Measurements from ENCODE around the gene KRTAP13-3.

Gene KRTAP13-3

DNA sequence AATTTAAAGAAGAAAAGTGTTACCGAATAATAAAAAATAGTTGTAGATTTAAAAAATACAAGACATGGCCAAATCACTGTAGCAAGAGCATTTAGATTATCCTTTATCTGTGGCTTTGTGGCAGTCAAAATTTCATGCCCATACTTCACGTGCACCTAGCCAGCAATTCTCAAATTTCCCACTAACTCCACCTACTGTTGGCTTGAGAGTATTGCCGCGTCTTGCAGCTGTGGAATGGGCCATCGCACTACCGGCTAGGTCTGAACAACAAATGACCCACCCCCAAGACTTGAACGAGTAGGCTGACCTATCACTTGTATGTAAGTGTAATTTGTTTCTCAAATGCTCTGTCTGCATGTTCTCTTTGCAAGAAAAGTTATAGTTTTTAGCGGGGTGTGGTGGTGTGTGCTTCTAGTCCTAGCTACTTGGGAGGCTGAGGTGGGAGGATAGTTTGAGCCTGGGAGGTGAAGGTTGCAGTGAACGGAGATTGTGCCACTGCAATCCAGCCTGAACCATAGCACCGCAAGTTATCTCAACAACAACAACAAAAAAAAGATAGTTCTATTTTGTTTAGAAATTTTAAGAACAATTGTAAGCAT lies 8.4 kb upstream of the KRTAP13-3 start:
- Histone ChIP-seq H3K27ac (no peak overlapping the region), H3K36me3 (no peaks in the 10 kb centered on the region), H3K4me2 (no peak overlapping the region), H3K9me3 (replicated peaks in 1 of 11) (no peaks in the 10 kb centered on the region), H3K4me3 (no peak overlapping the region), H3K4me1 (no peaks in the 10 kb centered on the region), H3K9ac (no peak overlapping the region), H4K20me1 (no peaks in the 10 kb centered on the region), H3K27me3 (no peaks in the 10 kb centered on the region)
- TF ChIP-seq Cebpa-rat (IDR thresholded peaks at IDR 0.05), result no peak

- Histone ChIP-seq H3K4me2 (no peak within 1 kb of the TSS), H3K9me3 (replicated peaks in 1 of 11) (no peaks in the 10 kb centered on the region), H3K36me3 (no peaks in the 10 kb centered on the region), H3K27ac (no peak within 1 kb of the TSS), H3K4me1 (no peaks in the 10 kb centered on the region), H3K9ac (no peak within 1 kb of the TSS), H3K4me3 (no peak within 1 kb of the TSS), H4K20me1 (no peaks in the 10 kb centered on the region), H3K27me3 (no peaks in the 10 kb centered on the region)
- TF ChIP-seq Cebpa-rat (IDR thresholded peaks at IDR 0.05), result no peak
Observed at GRCh38 chr21:30430170-30430655, 4.5 kb upstream of the KRTAP13-3 start, which contains the start of gene KRTAP13-4. Gene KRTAP13-4, plus strand, starts transcription at chr21:30430220. Its CDS starts 56 bp downstream, at chr21:30430276.

- no peak overlapping the region for H3K4me2 ChIP-seq
- H3K36me3 ChIP-seq, result no peaks in the 10 kb centered on the region
- H3K27me3 ChIP-seq, result no peaks in the 10 kb centered on the region
- no peak overlapping the region for H3K27ac ChIP-seq
- no peaks in the 10 kb centered on the region for H4K20me1 ChIP-seq
- H3K4me1 ChIP-seq, result no peaks in the 10 kb centered on the region
- no peak overlapping the region for H3K9ac ChIP-seq
- no peaks in the 10 kb centered on the region for H3K9me3 ChIP-seq (replicated peaks in 1 of 11)
- TF ChIP-seq Cebpa-rat (IDR thresholded peaks at IDR 0.05), result no peak
- H3K4me3 ChIP-seq, result no peak overlapping the region
Observed at GRCh38 chr21:30426731-30427130, 1.0 kb upstream of the KRTAP13-3 start.

GRCh38 chr21:30415993-30416392 lies 9.7 kb downstream of the KRTAP13-3 start:
- Histone ChIP-seq H3K4me3 (no peak overlapping the region), H3K4me2 (no peak overlapping the region), H3K4me1 (no peaks in the 10 kb centered on the region), H3K27me3 (no peaks in the 10 kb centered on the region), H3K27ac (no peak overlapping the region), H3K9me3 (replicated peaks in 1 of 11) (peaks cover 0 to 12% (median 7%) of the 10 kb centered on the region in 11 experiments; a peak in 14 of 22 replicates), H3K9ac (no peak overlapping the region), H3K36me3 (no peaks in the 10 kb centered on the region), H4K20me1 (no peaks in the 10 kb centered on the region)
- TF ChIP-seq Cebpa-rat (IDR thresholded peaks at IDR 0.05), result no peak

- Histone ChIP-seq H3K4me3 (no peak overlapping the region), H3K27ac (no peak overlapping the region), H3K4me1 (no peaks in the 10 kb centered on the region), H3K36me3 (no peaks in the 10 kb centered on the region), H3K4me2 (no peak overlapping the region), H3K9me3 (replicated peaks in 1 of 11) (peaks cover 6 to 14% (median 8%) of the 10 kb centered on the region in 11 experiments; a peak in 12 of 22 replicates), H4K20me1 (no peaks in the 10 kb centered on the region), H3K27me3 (no peaks in the 10 kb centered on the region), H3K9ac (no peak overlapping the region)
- TF ChIP-seq Cebpa-rat (IDR thresholded peaks at IDR 0.05), result no peak
Observed at GRCh38 chr21:30408782-30409494, 16.8 kb downstream of the KRTAP13-3 start.

DNA sequence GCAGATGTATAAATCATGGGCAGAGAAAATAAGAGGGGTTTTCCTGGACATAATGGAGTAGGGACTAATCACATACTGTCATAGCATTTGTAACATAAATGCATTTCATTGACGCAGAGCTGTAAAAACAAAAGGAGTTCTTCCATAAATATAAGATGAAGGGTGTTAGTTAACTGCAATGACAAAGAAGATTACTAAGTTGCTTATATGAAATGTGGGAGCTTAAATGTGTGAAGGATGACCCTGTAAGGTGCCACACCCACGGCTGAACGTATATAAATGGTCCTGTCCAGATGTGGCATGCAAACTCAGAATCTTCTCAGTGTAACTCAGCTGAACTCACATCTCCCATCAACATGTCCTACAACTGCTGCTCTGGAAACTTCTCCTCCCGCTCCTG lies 30.0 kb downstream of the KRTAP13-3 start, which contains the start of gene KRTAP13-1:
Gene KRTAP13-1, plus strand, starts transcription at position 301 of the 400 bp plus-strand sequence. Its CDS starts 56 bp downstream, at position 357.
- no peak for TF ChIP-seq Cebpa-rat (IDR thresholded peaks at IDR 0.05)
- Histone ChIP-seq H3K4me1 (peaks cover 0 to 18% (median 5%) of the 10 kb centered on the region in 10 experiments; a peak in 7 of 20 replicates), H3K27ac (no peak within 1 kb of the TSS), H3K4me3 (no peak within 1 kb of the TSS), H4K20me1 (no peaks in the 10 kb centered on the region), H3K27me3 (no peaks in the 10 kb centered on the region), H3K9me3 (replicated peaks in 1 of 11) (peaks cover 1 to 5% (median 4%) of the 10 kb centered on the region in 11 experiments; a peak in 14 of 22 replicates), H3K36me3 (no peaks in the 10 kb centered on the region), H3K9ac (no peak within 1 kb of the TSS), H3K4me2 (no peak within 1 kb of the TSS)

GRCh38 chr21:30391492-30392025 lies 34.2 kb downstream of the KRTAP13-3 start:
- peak overlapping the region in 5 of 11 experiments; percentile 12 to 51 (median 39); a peak in 9 of 22 replicates for H3K4me2 ChIP-seq
- H3K4me3 ChIP-seq, result no peak overlapping the region
- no peak overlapping the region for H3K27ac ChIP-seq
- no peak for TF ChIP-seq Cebpa-rat (IDR thresholded peaks at IDR 0.05)
- no peak overlapping the region for H3K9ac ChIP-seq
- H3K27me3 ChIP-seq, result no peaks in the 10 kb centered on the region
- H3K36me3 ChIP-seq, result no peaks in the 10 kb centered on the region
- no peaks in the 10 kb centered on the region for H4K20me1 ChIP-seq
- H3K9me3 ChIP-seq (replicated peaks in 1 of 11), result peaks cover 4 to 17% (median 14%) of the 10 kb centered on the region in 11 experiments; a peak in 18 of 22 replicates
- peaks cover 0 to 19% (median 5%) of the 10 kb centered on the region in 10 experiments; a peak in 7 of 20 replicates for H3K4me1 ChIP-seq

DNA sequence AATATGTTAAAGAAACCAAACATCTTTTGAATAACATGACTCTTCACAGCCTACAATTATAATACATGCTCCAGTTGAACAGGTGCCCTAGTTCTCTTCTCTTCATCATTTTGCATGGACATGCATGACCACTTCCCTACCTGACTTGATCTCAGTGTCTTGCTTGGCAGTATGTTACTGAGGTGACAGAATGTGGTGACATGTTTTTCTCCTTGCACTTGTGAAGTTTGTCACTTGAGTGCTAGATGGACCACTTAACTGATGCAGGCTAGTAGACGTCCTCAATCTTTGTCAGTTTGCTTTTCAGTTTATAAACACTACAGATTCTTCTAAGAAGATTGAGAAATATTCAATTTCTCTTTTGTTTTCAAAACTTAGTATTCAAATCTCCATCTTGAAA lies 43.5 kb downstream of the KRTAP13-3 start:
- H3K9me3 ChIP-seq (replicated peaks in 1 of 11), result no peaks in the 10 kb centered on the region
- no peaks in the 10 kb centered on the region for H3K4me1 ChIP-seq
- H3K27me3 ChIP-seq, result no peaks in the 10 kb centered on the region
- no peak overlapping the region for H3K9ac ChIP-seq
- no peak for TF ChIP-seq Cebpa-rat (IDR thresholded peaks at IDR 0.05)
- H4K20me1 ChIP-seq, result no peaks in the 10 kb centered on the region
- no peaks in the 10 kb centered on the region for H3K36me3 ChIP-seq
- H3K4me2 ChIP-seq, result no peak overlapping the region
- no peak overlapping the region for H3K27ac ChIP-seq
- no peak overlapping the region for H3K4me3 ChIP-seq
